Kidney epithelial cell (primary cell): ENCODE data around the gene CDC42BPG. TPM values are rescaled to one million over a fixed set of nuclear protein-coding genes. Genes with fewer than 3 reads are reported as not detected.

Experiments used
- DNase-seq: peaks from one replicate; pipeline ENCODE4 v3.0.0-alpha.2; 2010; ENCODE audit warnings: low read depth
- H3K27me3 ChIP-seq: 2 replicates; pipeline ENCODE4 v1.6.0; 2011; ENCODE audit warnings: low read length; ENCODE audit not compliant: control insufficient read depth, insufficient read depth
- H3K36me3 ChIP-seq: 2 replicates; pipeline ENCODE4 v1.5.1; 2011; ENCODE audit warnings: low read length; ENCODE audit not compliant: control insufficient read depth, insufficient read depth
- H3K4me3 ChIP-seq: 2 replicates; pipeline ENCODE4 v1.5.1; 2011; ENCODE audit warnings: low read depth, mild to moderate bottlenecking, control low read depth, low read length
- CTCF ChIP-seq: IDR thresholded peaks from 2 replicates; pipeline ENCODE4 v1.5.1; 2011; ENCODE audit warnings: mild to moderate bottlenecking, moderate library complexity, low read length, control low read depth, inconsistent platforms; ENCODE audit not compliant: insufficient read depth, poor library complexity, severe bottlenecking
- total RNA-seq: library from RNA; depleted of rRNA; stranded (reverse); fragments of >200 nt; gene quantifications from 2 replicates; pipeline ENCODE4 v1.2.3, GENCODE V29; 2015

The CDC42BPG gene
- total RNA-seq, 1 donor from 2014 or later, result 10.7 TPM

GRCh38 chr11:64839887-64840782 lies 4.3 kb downstream of the CDC42BPG start:
- Histone ChIP-seq H3K27me3 (no peaks in the 10 kb centered on the region), H3K4me3 (no peak overlapping the region), H3K36me3 (no peaks in the 10 kb centered on the region)
- DNase-seq, result no peak
- TF ChIP-seq CTCF, result no peak

- H3K27me3 ChIP-seq, result no peaks in the 10 kb centered on the region
- no peak overlapping the region for H3K4me3 ChIP-seq
- TF ChIP-seq CTCF, result no peak
- no peak for DNase-seq
- H3K36me3 ChIP-seq, result no peaks in the 10 kb centered on the region
These were observed 5.1 kb downstream of the CDC42BPG start for GRCh38 chr11:64839335-64839734.

GRCh38 chr11:64838600-64839334 lies 5.7 kb downstream of the CDC42BPG start:
- no peak for DNase-seq
- no peaks in the 10 kb centered on the region for H3K36me3 ChIP-seq
- no peak for TF ChIP-seq CTCF
- H3K4me3 ChIP-seq, result no peak overlapping the region
- H3K27me3 ChIP-seq, result no peaks in the 10 kb centered on the region

- no peak for TF ChIP-seq CTCF
- DNase-seq, result no peak
These were observed 6.5 kb downstream of the CDC42BPG start for GRCh38 chr11:64837887-64838351.

GRCh38 chr11:64836448-64837072 lies 7.9 kb downstream of the CDC42BPG start:
- DNase-seq, result no peak
- Histone ChIP-seq H3K4me3 (no peak overlapping the region), H3K27me3 (no peaks in the 10 kb centered on the region), H3K36me3 (no peaks in the 10 kb centered on the region)
- TF ChIP-seq CTCF, result no peak

More at GRCh38 chr11:64837887-64838351, 6.5 kb downstream of the CDC42BPG start:
- Histone ChIP-seq H3K27me3 (no peaks in the 10 kb centered on the region), H3K4me3 (no peak overlapping the region), H3K36me3 (no peaks in the 10 kb centered on the region)
